ENCODE data around the gene WASHC1. TPM values are rescaled to one million over a fixed set of nuclear protein-coding genes. Genes with fewer than 3 reads are reported as not detected.
"Not testable (repeated sequence)": the region's sequence is repeated elsewhere in the genome, so short reads cannot be mapped to it uniquely, and the experiment has no call there.

WASHC1 gene
- total RNA-seq, 1 donor: 6.2 TPM

- DNase-seq (ENCODE audit: low read depth in 2 of 3, low spot score in 2 of 3): not testable (repeated sequence)
Measured at GRCh38 chr9:14129-14809, 15.0 kb downstream of the WASHC1 start.

GRCh38 chr9:11206-11605 lies 18.1 kb downstream of the WASHC1 start:
- DNase-seq (ENCODE audit: low read depth in 2 of 3, low spot score in 2 of 3): not testable (repeated sequence)

GRCh38 chr9:10653-11053 lies 18.6 kb downstream of the WASHC1 start:
- peak in 2 of 3 donors; percentile 1 to 14 for DNase-seq (ENCODE audit: low read depth in 2 of 3, low spot score in 2 of 3)

- DNase-seq (ENCODE audit: low read depth in 2 of 3, low spot score in 2 of 3): not testable (repeated sequence)
Measured at GRCh38 chr9:10207-10606, 19.0 kb downstream of the WASHC1 start.

Other genes with a start within 250 kb of the WASHC1 start
- 0.27 TPM for gene FOXD4, start 89.0 kb upstream of the WASHC1 start, total RNA-seq
- gene ZNG1A, start 149.6 kb upstream of the WASHC1 start, total RNA-seq: 6.5 TPM
- 73.2 TPM for gene DOCK8, start 185.4 kb upstream of the WASHC1 start, total RNA-seq

All from hematopoietic multipotent progenitor cell (in vitro differentiated cells).